ENCODE measurements around the gene PLEKHA5. TPM values are rescaled to one million over a fixed set of nuclear protein-coding genes. Genes with fewer than 3 reads are reported as not detected.
"Not testable (repeated sequence)": the region's sequence is repeated elsewhere in the genome, so short reads cannot be mapped to it uniquely, and the experiment has no call there.

The PLEKHA5 gene
- total RNA-seq, 1 experiment from 2014 or later, result 19.6 TPM

- DNase-seq (ENCODE audit: low read depth), result no peak
Measured at GRCh38 chr12:19276767-19277166, 147.2 kb downstream of the PLEKHA5 start.

- no peak for DNase-seq (ENCODE audit: low read depth)
Measured at GRCh38 chr12:19277711-19278110, 148.2 kb downstream of the PLEKHA5 start.

- no peak for DNase-seq (ENCODE audit: low read depth)
Measured at GRCh38 chr12:19278407-19278806, 148.9 kb downstream of the PLEKHA5 start.

- no peak for DNase-seq (ENCODE audit: low read depth)
Measured at GRCh38 chr12:19282133-19282699, 152.7 kb downstream of the PLEKHA5 start.

GRCh38 chr12:19284658-19285057 lies 155.1 kb downstream of the PLEKHA5 start:
- no peak for DNase-seq (ENCODE audit: low read depth)

GRCh38 chr12:19285793-19286448 lies 156.4 kb downstream of the PLEKHA5 start:
- DNase-seq (ENCODE audit: low read depth), result no peak

GRCh38 chr12:19287302-19287701 lies 157.8 kb downstream of the PLEKHA5 start:
- DNase-seq (ENCODE audit: low read depth), result peak; percentile 12

- no peak for DNase-seq (ENCODE audit: low read depth)
Measured at GRCh38 chr12:19288161-19288560, 158.6 kb downstream of the PLEKHA5 start.

- peak; percentile 56 for DNase-seq (ENCODE audit: low read depth)
Measured at GRCh38 chr12:19288603-19289244, 159.2 kb downstream of the PLEKHA5 start.

- peak; percentile 78 for DNase-seq (ENCODE audit: low read depth)
Measured at GRCh38 chr12:19298836-19299605, 169.5 kb downstream of the PLEKHA5 start.

GRCh38 chr12:19299765-19300164 lies 170.2 kb downstream of the PLEKHA5 start:
- DNase-seq (ENCODE audit: low read depth), result peak; percentile 79

GRCh38 chr12:19301223-19301622 lies 171.7 kb downstream of the PLEKHA5 start:
- DNase-seq (ENCODE audit: low read depth), result no peak

- no peak for DNase-seq (ENCODE audit: low read depth)
Measured at GRCh38 chr12:19301688-19302087, 172.2 kb downstream of the PLEKHA5 start.

- no peak for DNase-seq (ENCODE audit: low read depth)
Measured at GRCh38 chr12:19302100-19302640, 172.6 kb downstream of the PLEKHA5 start.

- DNase-seq (ENCODE audit: low read depth), result no peak
Measured at GRCh38 chr12:19303496-19303895, 174.0 kb downstream of the PLEKHA5 start.

- DNase-seq (ENCODE audit: low read depth), result no peak
Measured at GRCh38 chr12:19304149-19304750, 174.7 kb downstream of the PLEKHA5 start.

- DNase-seq (ENCODE audit: low read depth), result not testable (repeated sequence)
Measured at GRCh38 chr12:19305621-19306020, 176.1 kb downstream of the PLEKHA5 start.

GRCh38 chr12:19306366-19306765 lies 176.8 kb downstream of the PLEKHA5 start:
- DNase-seq (ENCODE audit: low read depth), result no peak

GRCh38 chr12:19307451-19307850 lies 177.9 kb downstream of the PLEKHA5 start:
- DNase-seq (ENCODE audit: low read depth), result no peak

- no peak for DNase-seq (ENCODE audit: low read depth)
Measured at GRCh38 chr12:19311165-19311564, 181.6 kb downstream of the PLEKHA5 start.

GRCh38 chr12:19312637-19313036 lies 183.1 kb downstream of the PLEKHA5 start:
- no peak for DNase-seq (ENCODE audit: low read depth)

- DNase-seq (ENCODE audit: low read depth), result peak; percentile 12
Measured at GRCh38 chr12:19316425-19316824, 186.9 kb downstream of the PLEKHA5 start.
